Left lung (tissue), 10 donors: Measurements from ENCODE around the gene PLB1. TPM values are rescaled to one million over a fixed set of nuclear protein-coding genes. Genes with fewer than 3 reads are reported as not detected.
A peak's percentile ranks its signal among the peaks of the same experiment; 100 is the strongest.

Source experiments
- ATAC-seq: fragments of 200-7000 bp; cut with Tn5 transposase; one replicate; pipeline ENCODE4 v1.9.1; 2020; ENCODE audit warnings: moderate library complexity
- DNase-seq, 4 donors: peaks; one replicate each; pipeline ENCODE4 v3.0.0-alpha.2; 2013 to 2020
- H3K27ac ChIP-seq, 2 donors: fragments of 200-600 bp; sonication (generic) in 1 of 2; one replicate each; pipeline versions ENCODE4 v1.5.0 to v1.8.0; 2020 to 2021
- H3K27me3 ChIP-seq, 2 donors: fragments of 200-600 bp; sonication (generic) in 1 of 2; one replicate each; pipeline versions ENCODE4 v1.5.0 to v1.8.0; 2020 to 2021
- H3K36me3 ChIP-seq, 2 donors: fragments of 200-600 bp; sonication (generic) in 1 of 2; one replicate each; pipeline versions ENCODE4 v1.5.0 to v1.8.0; 2020 to 2021
- H3K4me1 ChIP-seq, 2 donors: fragments of 200-600 bp; one replicate each; pipeline ENCODE4 v1.8.0; 2021
- H3K4me3 ChIP-seq, 2 donors: fragments of 200-600 bp; sonication (generic) in 1 of 2; one replicate each; pipeline versions ENCODE4 v1.5.0 to v1.8.0; 2020 to 2021; ENCODE audit warnings: mild to moderate bottlenecking in 1 of 2
- H3K9me3 ChIP-seq, 2 donors: fragments of 200-600 bp; sonication (generic) in 1 of 2; one replicate each; pipeline versions ENCODE4 v1.5.0 to v1.8.0; 2020 to 2021
- CTCF ChIP-seq, 2 donors: fragments of 200-600 bp; sonication (generic) in 1 of 2; IDR thresholded peaks; one replicate each; pipeline versions ENCODE4 v1.5.0 to v1.8.0; 2021; ENCODE audit warnings: antibody characterized with exemption in 2 of 2
- intact Hi-C, 2 donors: fragments of 100-400 bp; cut with DNase I; formaldehyde crosslinking; loops; one replicate each; pipeline versions ENCODE4 v1.11.2 to v1.14.2; 2022
- polyA plus RNA-seq, 6 donors: library from polyadenylated mRNA; unstranded; fragments of 120-200 nt; gene quantifications; one replicate each; pipeline ENCODE4 v1.2.1, GENCODE V29; 2013; ENCODE audit not compliant: insufficient read length in 6 of 6
- total RNA-seq, 2 donors: library from RNA; stranded (reverse); fragmentation: NEBNext Ultra II Directional; extraction: Animal tissue kit (Norgen Biotek cat#: 25700); gene quantifications; one replicate each; pipeline ENCODE4 v1.2.1, GENCODE V29; 2021
- donor health status: DM: no; HTN: yes; CAD: no.
- donor health status: DM: no; HTN: no; CAD: no.

Gene PLB1
- total and polyA plus RNA-seq, 8 donors, result 0.94 to 6.8 (median 1.9) TPM

GRCh38 chr2:28648671-28649395, 153.0 kb downstream of the PLB1 start:
- ATAC-seq, result no peak
- H3K4me1 ChIP-seq, result peaks cover 0 to 4% of the 10 kb centered on the region in 2 donors
- H3K27ac ChIP-seq, result no peak overlapping the region

GRCh38 chr2:28649481-28650265, 153.8 kb downstream of the PLB1 start:
- no peaks in the 10 kb centered on the region for H3K27me3 ChIP-seq
- no peaks in the 10 kb centered on the region for H3K9me3 ChIP-seq
- no peaks in the 10 kb centered on the region for H3K36me3 ChIP-seq
- no peak overlapping the region for H3K27ac ChIP-seq
- ATAC-seq (peak; percentile 62), DNase-seq (no peak)
- no peak for TF ChIP-seq CTCF (IDR thresholded peaks at IDR 0.05)
- H3K4me1 ChIP-seq, result no peaks in the 10 kb centered on the region
- intact Hi-C loops, result no loop called here
- H3K4me3 ChIP-seq, result no peak overlapping the region

More at GRCh38 chr2:28648671-28649395, 153.0 kb downstream of the PLB1 start:
- no peak for DNase-seq
- H3K4me3 ChIP-seq, result no peak overlapping the region
- intact Hi-C loops, result no loop called here
- no peak for TF ChIP-seq CTCF (IDR thresholded peaks at IDR 0.05)
- no peaks in the 10 kb centered on the region for H3K27me3 ChIP-seq
- H3K36me3 ChIP-seq, result no peaks in the 10 kb centered on the region
- H3K9me3 ChIP-seq, result no peaks in the 10 kb centered on the region

- Histone ChIP-seq H3K27me3 (no peaks in the 10 kb centered on the region), H3K36me3 (no peaks in the 10 kb centered on the region), H3K4me3 (no peak overlapping the region), H3K27ac (no peak overlapping the region), H3K4me1 (no peaks in the 10 kb centered on the region), H3K9me3 (no peaks in the 10 kb centered on the region)
- DNase-seq (no peak), ATAC-seq (no peak)
- intact Hi-C loops, result no loop called here
- no peak for TF ChIP-seq CTCF (IDR thresholded peaks at IDR 0.05)
Measured at GRCh38 chr2:28650266-28650584, 154.4 kb downstream of the PLB1 start.

GRCh38 chr2:28652217-28652616, 156.4 kb downstream of the PLB1 start:
- H3K27me3 ChIP-seq, result no peaks in the 10 kb centered on the region
- H3K9me3 ChIP-seq, result no peaks in the 10 kb centered on the region
- no peaks in the 10 kb centered on the region for H3K36me3 ChIP-seq
- TF ChIP-seq CTCF (IDR thresholded peaks at IDR 0.05), result no peak
- no peak overlapping the region for H3K4me3 ChIP-seq
- ATAC-seq, result no peak
- intact Hi-C loops, result no loop called here
- H3K27ac ChIP-seq, result no peak overlapping the region
- DNase-seq, result no peak
- no peaks in the 10 kb centered on the region for H3K4me1 ChIP-seq

GRCh38 chr2:28653892-28654662, 158.2 kb downstream of the PLB1 start:
- Histone ChIP-seq H3K4me3 (no peak overlapping the region), H3K4me1 (no peaks in the 10 kb centered on the region), H3K9me3 (no peaks in the 10 kb centered on the region), H3K27me3 (no peaks in the 10 kb centered on the region), H3K27ac (no peak overlapping the region), H3K36me3 (no peaks in the 10 kb centered on the region)
- DNase-seq (no peak), ATAC-seq (no peak)
- intact Hi-C loops, result no loop called here
- no peak for TF ChIP-seq CTCF (IDR thresholded peaks at IDR 0.05)
